ENCODE data around the gene MPST. TPM values are rescaled to one million over a fixed set of nuclear protein-coding genes. Genes with fewer than 3 reads are reported as not detected.

Gene MPST
- polyA plus RNA-seq, 4 donors, result 49.2 to 79.6 (median 52.2) TPM

GRCh38 chr22:37043209-37043827 is 23.8 kb downstream of the MPST start:
- DNase-seq (ENCODE audit: low read depth in 4 of 4, low spot score in 3 of 4), result no peak

- DNase-seq (ENCODE audit: low read depth in 4 of 4, low spot score in 3 of 4), result no peak
Measured at GRCh38 chr22:37043828-37044538, 24.4 kb downstream of the MPST start.

GRCh38 chr22:37044634-37045625 is 25.4 kb downstream of the MPST start:
- DNase-seq (ENCODE audit: low read depth in 4 of 4, low spot score in 3 of 4), result no peak

- no peak for DNase-seq (ENCODE audit: low read depth in 4 of 4, low spot score in 3 of 4)
Measured at GRCh38 chr22:37045958-37046357, 26.4 kb downstream of the MPST start.

GRCh38 chr22:37046589-37046988 is 27.0 kb downstream of the MPST start:
- no peak for DNase-seq (ENCODE audit: low read depth in 4 of 4, low spot score in 3 of 4)

GRCh38 chr22:37047006-37047405 is 27.5 kb downstream of the MPST start:
- DNase-seq (ENCODE audit: low read depth in 4 of 4, low spot score in 3 of 4), result no peak

GRCh38 chr22:37048133-37048532 is 28.6 kb downstream of the MPST start:
- DNase-seq (ENCODE audit: low read depth in 4 of 4, low spot score in 3 of 4), result no peak

- no peak for DNase-seq (ENCODE audit: low read depth in 4 of 4, low spot score in 3 of 4)
Measured at GRCh38 chr22:37049224-37049623, 29.7 kb downstream of the MPST start.

- no peak for DNase-seq (ENCODE audit: low read depth in 4 of 4, low spot score in 3 of 4)
Measured at GRCh38 chr22:37050913-37051312, 31.4 kb downstream of the MPST start.

GRCh38 chr22:37051391-37052385 is 32.1 kb downstream of the MPST start, which contains the start of gene KCTD17:
Gene KCTD17 (plus strand): TSS chr22:37051742. CDS start chr22:37051761, 19 bp downstream.
- peak in 3 of 4 donors; percentile 43 to 50 (median 45) for DNase-seq (ENCODE audit: low read depth in 4 of 4, low spot score in 3 of 4)

- DNase-seq (ENCODE audit: low read depth in 4 of 4, low spot score in 3 of 4), result no peak
Measured at GRCh38 chr22:37052386-37053309, 33.1 kb downstream of the MPST start.

- no peak for DNase-seq (ENCODE audit: low read depth in 4 of 4, low spot score in 3 of 4)
Measured at GRCh38 chr22:37053310-37054055, 33.9 kb downstream of the MPST start.

- no peak for DNase-seq (ENCODE audit: low read depth in 4 of 4, low spot score in 3 of 4)
Measured at GRCh38 chr22:37054056-37054395, 34.5 kb downstream of the MPST start.

- no peak for DNase-seq (ENCODE audit: low read depth in 4 of 4, low spot score in 3 of 4)
Measured at GRCh38 chr22:37054600-37055365, 35.2 kb downstream of the MPST start.

GRCh38 chr22:37056246-37056645 is 36.7 kb downstream of the MPST start:
- DNase-seq (ENCODE audit: low read depth in 4 of 4, low spot score in 3 of 4), result no peak

- DNase-seq (ENCODE audit: low read depth in 4 of 4, low spot score in 3 of 4), result no peak
Measured at GRCh38 chr22:37057226-37057625, 37.7 kb downstream of the MPST start.

- no peak for DNase-seq (ENCODE audit: low read depth in 4 of 4, low spot score in 3 of 4)
Measured at GRCh38 chr22:37057796-37058510, 38.4 kb downstream of the MPST start.

Measured in right renal pelvis (tissue), 4 donors.